HL-60 (cell line): ENCODE results near the gene PCGF3.

Experiments
- POLR2AphosphoS5 ChIP-seq: IDR thresholded peaks from 2 replicates; pipeline ENCODE4 v1.6.1; 2012; ENCODE audit warnings: low read depth
- TF ChIP-seq, protein P1 (sequence below): IDR thresholded peaks from one replicate; pipeline ENCODE4 v1.5.1; 2011; ENCODE audit warnings: low read length, control low read depth, inconsistent platforms; ENCODE audit not compliant: insufficient read depth

DNA sequence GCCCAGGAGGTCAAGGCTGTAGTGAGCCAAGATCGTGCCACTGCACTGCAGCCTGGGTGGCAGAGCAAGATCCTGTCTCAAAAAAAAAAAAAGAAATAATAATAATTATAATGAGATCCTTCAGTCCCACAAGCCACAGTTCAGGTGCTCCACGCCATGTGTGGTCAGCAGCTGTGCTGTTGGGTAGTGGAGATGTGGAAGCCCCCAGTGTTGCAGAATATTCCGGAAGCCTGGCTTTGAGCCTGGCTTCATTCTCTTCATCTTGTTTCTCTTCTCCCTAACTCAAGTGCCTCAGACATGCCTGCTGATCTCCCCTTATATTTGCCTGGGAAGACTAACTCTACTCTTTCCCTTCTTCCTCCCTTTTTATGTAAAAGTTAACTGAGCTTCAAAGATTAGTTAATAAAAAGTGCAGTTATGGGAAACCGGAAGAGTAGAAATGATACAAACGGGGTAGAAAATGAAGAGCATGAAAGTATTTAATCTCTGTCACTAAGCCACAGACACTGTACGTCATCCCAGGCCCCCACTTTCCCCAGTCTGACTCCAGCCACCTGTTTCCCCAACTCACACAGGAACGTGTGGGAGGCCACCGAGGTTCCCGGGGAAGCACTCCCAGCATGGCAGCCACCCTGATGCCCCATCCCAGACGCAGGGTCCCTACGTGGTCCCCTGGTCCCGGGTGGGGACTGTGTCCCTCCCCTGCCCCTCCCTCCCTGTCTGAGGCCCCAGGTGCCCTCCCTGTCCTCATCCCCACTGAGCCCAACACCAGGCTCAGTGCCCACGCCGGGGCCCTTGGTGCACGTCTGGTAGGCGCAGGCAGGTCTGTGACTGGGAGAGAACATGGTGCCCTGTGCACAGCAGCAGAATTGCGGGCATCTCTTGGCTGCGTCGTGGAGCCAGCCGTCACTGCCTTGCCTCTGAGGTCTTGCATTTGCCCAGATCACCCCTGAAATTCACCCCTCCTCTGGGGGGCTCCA is 24.0 kb downstream of the PCGF3 start:
- TF ChIP-seq, protein P1, sequence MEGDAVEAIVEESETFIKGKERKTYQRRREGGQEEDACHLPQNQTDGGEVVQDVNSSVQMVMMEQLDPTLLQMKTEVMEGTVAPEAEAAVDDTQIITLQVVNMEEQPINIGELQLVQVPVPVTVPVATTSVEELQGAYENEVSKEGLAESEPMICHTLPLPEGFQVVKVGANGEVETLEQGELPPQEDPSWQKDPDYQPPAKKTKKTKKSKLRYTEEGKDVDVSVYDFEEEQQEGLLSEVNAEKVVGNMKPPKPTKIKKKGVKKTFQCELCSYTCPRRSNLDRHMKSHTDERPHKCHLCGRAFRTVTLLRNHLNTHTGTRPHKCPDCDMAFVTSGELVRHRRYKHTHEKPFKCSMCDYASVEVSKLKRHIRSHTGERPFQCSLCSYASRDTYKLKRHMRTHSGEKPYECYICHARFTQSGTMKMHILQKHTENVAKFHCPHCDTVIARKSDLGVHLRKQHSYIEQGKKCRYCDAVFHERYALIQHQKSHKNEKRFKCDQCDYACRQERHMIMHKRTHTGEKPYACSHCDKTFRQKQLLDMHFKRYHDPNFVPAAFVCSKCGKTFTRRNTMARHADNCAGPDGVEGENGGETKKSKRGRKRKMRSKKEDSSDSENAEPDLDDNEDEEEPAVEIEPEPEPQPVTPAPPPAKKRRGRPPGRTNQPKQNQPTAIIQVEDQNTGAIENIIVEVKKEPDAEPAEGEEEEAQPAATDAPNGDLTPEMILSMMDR: no peak
- TF ChIP-seq POLR2AphosphoS5: no peak
